Caco-2 (cell line): ENCODE results near the gene CBFA2T2. TPM values are rescaled to one million over a fixed set of nuclear protein-coding genes. Genes with fewer than 3 reads are reported as not detected.
A peak's percentile ranks its signal among the peaks of the same experiment; 100 is the strongest.

ENCODE experiments used
- BruUV-seq: library from RNA; stranded (reverse); fragments of 400-500 nt; replicated peaks from 2 replicates; lab custom pipeline; 2021; lab: Mats Ljungman, UMichigan
- CTCF ChIA-PET: fragments of 300-600 bp; sonication (Branson Sonifier 250); formaldehyde crosslinking; loops from one replicate; lab custom pipeline; 2022; ENCODE audit warnings: antibody characterized with exemption; lab: Charles Lee
- POLR2A ChIA-PET: fragments of 300-600 bp; sonication (Branson Sonifier 250); formaldehyde crosslinking; loops from one replicate; lab custom pipeline; 2022; ENCODE audit warnings: antibody characterized with exemption; lab: Charles Lee
- DNase-seq, 2 experiments: peaks; one replicate each; pipeline versions ENCODE4 v3.0.0 to v3.0.0-alpha.2; 2020 to 2022
- H3K27me3 ChIP-seq: replicated peaks from 2 replicates; pipeline ENCODE4 v1.6.0; 2011; ENCODE audit warnings: low read length; ENCODE audit not compliant: control insufficient read depth, insufficient read depth
- H3K36me3 ChIP-seq: 2 replicates; pipeline ENCODE4 v1.5.1; 2011; ENCODE audit warnings: low read length; ENCODE audit not compliant: control insufficient read depth, insufficient read depth
- H3K4me1 ChIP-seq: fragments of 250-450 bp; sonication (Bioruptor Pico); 2 replicates; pipeline ENCODE4 v1.5.1; 2020; ENCODE audit warnings: mild to moderate bottlenecking
- H3K4me3 ChIP-seq: 2 replicates; pipeline ENCODE4 v1.5.1; 2011; ENCODE audit warnings: low read depth, mild to moderate bottlenecking, control low read depth, low read length
- H3K9me3 ChIP-seq: fragments of 250-450 bp; sonication (Bioruptor Pico); 2 replicates; pipeline ENCODE4 v1.5.1; 2020; ENCODE audit warnings: mild to moderate bottlenecking, moderate library complexity
- H3K27ac Mint-ChIP-seq: one replicate; pipeline ENCODE4 v1.8.0; 2022; ENCODE audit warnings: mixed read lengths; ENCODE audit not compliant: unreplicated experiment
- H3K27me3 Mint-ChIP-seq: one replicate; pipeline ENCODE4 v1.8.0; 2022; ENCODE audit warnings: mixed read lengths; ENCODE audit not compliant: insufficient read depth, unreplicated experiment
- H3K36me3 Mint-ChIP-seq: one replicate; pipeline ENCODE4 v1.8.0; 2022; ENCODE audit warnings: mild to moderate bottlenecking, mixed read lengths; ENCODE audit not compliant: insufficient read depth, unreplicated experiment
- H3K4me1 Mint-ChIP-seq: one replicate; pipeline ENCODE4 v1.8.0; 2022; ENCODE audit warnings: low read depth, mixed read lengths; ENCODE audit not compliant: unreplicated experiment
- H3K4me3 Mint-ChIP-seq: one replicate; pipeline ENCODE4 v1.8.0; 2022; ENCODE audit warnings: mild to moderate bottlenecking, moderate library complexity, mixed read lengths; ENCODE audit not compliant: unreplicated experiment
- H3K9me3 Mint-ChIP-seq: one replicate; pipeline ENCODE4 v1.8.0; 2022; ENCODE audit warnings: mixed read lengths; ENCODE audit not compliant: unreplicated experiment
- intact Hi-C: fragments of 100-400 bp; cut with micrococcal nuclease; formaldehyde crosslinking; loops from one replicate; pipeline ENCODE4 v1.10.0; 2022; ENCODE audit not compliant: unreplicated experiment
- total RNA-seq: library from RNA; stranded (reverse); gene quantifications from 2 replicates; pipeline ENCODE4 v1.2.3, GENCODE V29; 2022
- TF ChIP-seq, protein P1 (sequence below), 2 experiments: fragments of 200-600 bp in 1 of 2; IDR thresholded peaks; 1 replicate in 1 of 2; 2 replicates in 1 of 2; pipeline versions ENCODE4 v1.5.1 to v1.8.0; 2011 to 2022; ENCODE audit warnings: antibody characterized with exemption in 1 of 2, control low read depth in 1 of 2, inconsistent platforms in 1 of 2, low read depth in 1 of 2, low read length in 1 of 2, mild to moderate bottlenecking in 1 of 2, moderate library complexity in 1 of 2; ENCODE audit not compliant: insufficient read depth in 1 of 2, severe bottlenecking in 1 of 2, unreplicated experiment in 1 of 2

Gene CBFA2T2
- total RNA-seq, 1 experiment from 2014 or later, result 30.6 TPM

- Histone ChIP-seq H3K27me3 (no peaks in the 10 kb centered on the region), H3K36me3 (no peaks in the 10 kb centered on the region), H3K4me1 (peaks cover 6% of the 10 kb centered on the region), H3K4me3 (no peak overlapping the region), H3K9me3 (no peaks in the 10 kb centered on the region)
- H3K27ac Mint-ChIP-seq, result peak overlapping the region; percentile 17
- ChIA-PET POLR2A (interaction anchor here (0.8 kb wide), 1 partner anchor 16 kb away, joined by 5 read pairs; no protein-coding TSS in a partner anchor), CTCF (interaction anchor here (0.7 to 2.3 kb wide), 4 partner anchors 18 to 191 kb away, joined by 3 to 11 read pairs (median 3); partner anchors contain the start of gene ACTL10)
- no TSS peak for BruUV-seq
- no peaks in the 10 kb centered on the region for H3K9me3 Mint-ChIP-seq
- H3K4me1 Mint-ChIP-seq, result peaks cover 7% of the 10 kb centered on the region
- no peaks in the 10 kb centered on the region for H3K27me3 Mint-ChIP-seq
- TF ChIP-seq, protein P1, sequence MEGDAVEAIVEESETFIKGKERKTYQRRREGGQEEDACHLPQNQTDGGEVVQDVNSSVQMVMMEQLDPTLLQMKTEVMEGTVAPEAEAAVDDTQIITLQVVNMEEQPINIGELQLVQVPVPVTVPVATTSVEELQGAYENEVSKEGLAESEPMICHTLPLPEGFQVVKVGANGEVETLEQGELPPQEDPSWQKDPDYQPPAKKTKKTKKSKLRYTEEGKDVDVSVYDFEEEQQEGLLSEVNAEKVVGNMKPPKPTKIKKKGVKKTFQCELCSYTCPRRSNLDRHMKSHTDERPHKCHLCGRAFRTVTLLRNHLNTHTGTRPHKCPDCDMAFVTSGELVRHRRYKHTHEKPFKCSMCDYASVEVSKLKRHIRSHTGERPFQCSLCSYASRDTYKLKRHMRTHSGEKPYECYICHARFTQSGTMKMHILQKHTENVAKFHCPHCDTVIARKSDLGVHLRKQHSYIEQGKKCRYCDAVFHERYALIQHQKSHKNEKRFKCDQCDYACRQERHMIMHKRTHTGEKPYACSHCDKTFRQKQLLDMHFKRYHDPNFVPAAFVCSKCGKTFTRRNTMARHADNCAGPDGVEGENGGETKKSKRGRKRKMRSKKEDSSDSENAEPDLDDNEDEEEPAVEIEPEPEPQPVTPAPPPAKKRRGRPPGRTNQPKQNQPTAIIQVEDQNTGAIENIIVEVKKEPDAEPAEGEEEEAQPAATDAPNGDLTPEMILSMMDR (IDR thresholded peaks at IDR 0.05; ENCODE audit: insufficient read depth in 1 of 2, low read depth in 1 of 2, low read length in 1 of 2, severe bottlenecking in 1 of 2, unreplicated experiment in 1 of 2), result no peak
- no peak overlapping the region for H3K4me3 Mint-ChIP-seq
- peaks cover 64% of the 10 kb centered on the region for H3K36me3 Mint-ChIP-seq
- peak in 1 of 2 experiments; percentile 40 for DNase-seq
- intact Hi-C loops, result no loop called here
Observed at GRCh38 chr20:33648396-33649004, 158.6 kb downstream of the CBFA2T2 start.

- H3K4me1 Mint-ChIP-seq, result peaks cover 14% of the 10 kb centered on the region
- no peak overlapping the region for H3K27ac Mint-ChIP-seq
- no peak overlapping the region for H3K4me3 Mint-ChIP-seq
- H3K36me3 ChIP-seq, result no peaks in the 10 kb centered on the region
- H3K36me3 Mint-ChIP-seq, result peaks cover 71% of the 10 kb centered on the region
- intact Hi-C loops, result no loop called here
- no peaks in the 10 kb centered on the region for H3K9me3 Mint-ChIP-seq
- peaks cover 13% of the 10 kb centered on the region for H3K4me1 ChIP-seq
- no peaks in the 10 kb centered on the region for H3K9me3 ChIP-seq
- TF ChIP-seq, protein P1 (IDR thresholded peaks at IDR 0.05; ENCODE audit: insufficient read depth in 1 of 2, low read depth in 1 of 2, low read length in 1 of 2, severe bottlenecking in 1 of 2, unreplicated experiment in 1 of 2), result no peak
- POLR2A ChIA-PET, result interaction anchor here (0.6 to 0.8 kb wide), 2 partner anchors 15 to 52 kb away, joined by 3 to 5 read pairs; no protein-coding TSS in a partner anchor
- CTCF ChIA-PET, result interaction anchor here (0.5 to 2.3 kb wide), 5 partner anchors 17 to 192 kb away, joined by 3 to 11 read pairs (median 3); partner anchors contain the start of gene ACTL10
- no peaks in the 10 kb centered on the region for H3K27me3 Mint-ChIP-seq
- no peaks in the 10 kb centered on the region for H3K27me3 ChIP-seq
- no TSS peak for BruUV-seq
- DNase-seq, result no peak
- H3K4me3 ChIP-seq, result no peak overlapping the region
Observed at GRCh38 chr20:33649201-33649681, 159.3 kb downstream of the CBFA2T2 start.

DNA sequence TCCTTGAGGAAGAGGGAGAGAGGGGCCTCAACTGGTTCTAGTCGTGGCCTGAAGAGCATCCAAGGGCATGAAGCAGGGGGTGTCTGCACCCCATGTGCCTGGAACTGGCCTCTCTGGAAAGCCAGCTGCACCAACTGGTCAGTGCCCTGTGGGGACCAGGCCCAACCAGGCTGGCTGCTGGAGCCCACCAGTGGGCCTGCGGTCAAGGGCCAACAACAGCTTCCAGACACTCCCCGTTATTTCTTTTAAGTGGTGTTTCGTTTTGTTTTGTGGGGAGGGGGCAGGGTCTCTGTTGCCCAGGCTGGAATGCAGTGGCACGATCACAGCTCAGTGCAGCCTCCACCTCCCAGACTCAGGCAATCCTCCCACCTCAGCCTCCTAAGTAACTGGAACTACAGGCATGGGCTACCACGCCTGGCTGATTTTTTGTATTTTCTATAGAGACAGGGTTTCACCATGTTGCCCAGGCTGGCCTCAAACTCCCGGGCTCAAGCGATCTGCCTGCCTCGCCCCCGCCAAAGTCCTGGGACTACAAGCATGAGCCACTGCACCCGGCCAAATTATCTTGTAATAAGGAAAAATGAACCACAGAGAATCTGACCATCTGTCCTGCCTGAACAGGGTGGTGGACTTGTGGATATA is 160.3 kb downstream of the CBFA2T2 start:
- Mint-ChIP-seq H3K4me3 (no peak overlapping the region), H3K4me1 (peaks cover 24% of the 10 kb centered on the region), H3K27ac (peak overlapping the region; percentile 15), H3K9me3 (no peaks in the 10 kb centered on the region), H3K36me3 (peaks cover 81% of the 10 kb centered on the region), H3K27me3 (no peaks in the 10 kb centered on the region)
- no peak overlapping the region for H3K4me3 ChIP-seq
- H3K4me1 ChIP-seq, result peaks cover 23% of the 10 kb centered on the region
- H3K27me3 ChIP-seq, result no peaks in the 10 kb centered on the region
- ChIA-PET CTCF (interaction anchor here (1.6 to 6.5 kb wide), 2 partner anchors 16 to 160 kb away, joined by 6 to 127 read pairs; partner anchors contain the start of genes ACTL10 and CBFA2T2), POLR2A (no interaction called here)
- H3K9me3 ChIP-seq, result no peaks in the 10 kb centered on the region
- TF ChIP-seq, protein P1 (IDR thresholded peaks at IDR 0.05; ENCODE audit: insufficient read depth in 1 of 2, low read depth in 1 of 2, low read length in 1 of 2, severe bottlenecking in 1 of 2, unreplicated experiment in 1 of 2), result no peak
- no peaks in the 10 kb centered on the region for H3K36me3 ChIP-seq
- no TSS peak for BruUV-seq
- intact Hi-C loops, result no loop called here
- DNase-seq, result no peak
